Progenitor cell of endocrine pancreas (in vitro differentiated cells): ENCODE measurements around the gene ZNF79. TPM values are rescaled to one million over a fixed set of nuclear protein-coding genes. Genes with fewer than 3 reads are reported as not detected.

Experiments
- DNase-seq: peaks from one replicate; pipeline ENCODE4 v3.0.0; 2021; ENCODE audit warnings: low spot score; ENCODE audit not compliant: unreplicated experiment
- H3K27ac Mint-ChIP-seq: 2 replicates; pipeline ENCODE4 v1.8.0; 2021; ENCODE audit warnings: mild to moderate bottlenecking, moderate library complexity, mixed read lengths
- H3K27me3 Mint-ChIP-seq: 2 replicates; pipeline ENCODE4 v1.8.0; 2021; ENCODE audit warnings: mixed read lengths
- H3K36me3 Mint-ChIP-seq: 2 replicates; pipeline ENCODE4 v1.8.0; 2022; ENCODE audit warnings: mixed read lengths; ENCODE audit not compliant: insufficient read depth
- H3K4me1 Mint-ChIP-seq: 2 replicates; pipeline ENCODE4 v1.8.0; 2021; ENCODE audit warnings: low read depth, mixed read lengths
- H3K4me3 Mint-ChIP-seq: 2 replicates; pipeline ENCODE4 v1.8.0; 2021; ENCODE audit warnings: low read depth, mild to moderate bottlenecking, moderate library complexity, mixed read lengths
- H3K9me3 Mint-ChIP-seq: 2 replicates; pipeline ENCODE4 v1.8.0; 2021; ENCODE audit warnings: low read depth, mixed read lengths
- CTCF ChIP-seq: fragments of 200-600 bp; sonication (generic); IDR thresholded peaks from one replicate; pipeline ENCODE4 v1.5.0; 2021; ENCODE audit warnings: antibody characterized with exemption, mild to moderate bottlenecking; ENCODE audit not compliant: unreplicated experiment
- total RNA-seq: library from RNA; stranded (reverse); gene quantifications from 2 replicates; pipeline ENCODE4 v1.2.1, GENCODE V29; 2021

The ZNF79 gene
- total RNA-seq, 1 donor from 2014 or later, result 12.4 TPM

DNA sequence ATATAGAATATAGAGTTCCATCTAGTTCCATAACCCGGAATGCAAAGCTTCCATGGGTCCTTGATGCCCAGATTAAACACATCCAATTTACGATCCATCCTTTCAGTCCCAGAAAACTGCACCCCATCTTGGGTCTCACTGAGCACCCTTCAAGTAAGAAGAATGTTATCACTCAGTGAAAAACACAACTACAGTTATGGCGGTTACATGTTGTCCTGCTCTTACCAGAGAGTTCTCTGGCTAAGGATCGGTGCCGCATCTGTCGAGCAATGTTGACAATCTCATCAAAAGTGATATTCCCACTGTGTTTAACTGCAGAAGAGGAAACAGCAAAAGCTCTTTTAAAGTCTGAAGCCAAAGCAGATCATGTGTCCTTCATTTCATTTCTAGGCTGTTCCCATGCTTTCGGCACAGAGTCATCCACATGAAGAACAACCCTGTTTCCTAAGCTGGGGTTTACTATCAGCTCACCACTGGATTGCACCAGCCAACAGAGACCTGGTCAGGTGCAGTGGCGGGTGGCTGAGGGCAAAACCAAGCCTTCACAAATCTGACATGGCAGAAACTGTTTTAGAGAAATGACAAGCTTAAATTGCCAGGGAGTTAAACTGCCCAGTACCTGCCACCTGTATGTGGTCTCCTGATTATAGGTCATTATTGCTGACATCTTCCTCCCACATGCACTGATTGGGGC, 24.1 kb downstream of the ZNF79 start:
- Mint-ChIP-seq H3K9me3 (no peaks in the 10 kb centered on the region), H3K4me3 (peak overlapping the region; percentile 95), H3K4me1 (peaks cover 23% of the 10 kb centered on the region), H3K27me3 (no peaks in the 10 kb centered on the region), H3K36me3 (peaks cover 45% of the 10 kb centered on the region), H3K27ac (peak overlapping the region; percentile 99)
- DNase-seq, result no peak
- TF ChIP-seq CTCF, result no peak

DNA sequence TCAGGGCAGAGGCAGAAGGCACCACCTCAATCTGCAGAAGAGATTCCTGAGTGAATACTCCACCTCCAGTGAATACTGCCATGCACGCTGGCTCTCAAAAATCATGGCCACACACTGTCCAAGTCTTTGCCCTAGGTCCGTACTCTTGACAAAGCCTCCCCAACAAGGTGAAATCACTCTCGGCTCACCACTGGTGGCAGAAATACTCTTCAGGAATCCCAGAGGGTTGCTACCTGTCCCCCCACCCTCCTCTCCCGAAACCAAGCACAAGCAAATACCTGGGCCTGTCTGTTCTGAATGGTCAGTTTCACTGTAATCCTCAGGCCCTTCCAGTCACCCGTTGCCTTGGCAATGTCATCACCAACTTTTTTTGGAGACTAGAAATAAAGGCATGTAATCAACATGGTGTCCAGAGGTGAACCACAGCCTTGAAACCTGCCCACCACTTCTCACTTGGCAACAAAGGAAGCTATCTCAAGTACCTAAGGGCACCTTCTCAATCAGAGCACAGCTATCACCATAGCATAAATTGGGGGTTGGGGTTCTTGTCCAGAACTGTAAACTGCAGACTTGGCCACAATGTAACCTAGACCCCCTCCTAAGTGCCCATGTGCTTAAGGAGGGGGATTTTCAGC, 25.3 kb downstream of the ZNF79 start:
- Mint-ChIP-seq H3K9me3 (no peaks in the 10 kb centered on the region), H3K27me3 (no peaks in the 10 kb centered on the region)
- DNase-seq, result no peak

GRCh38 chr9:127450243-127450760, 26.1 kb downstream of the ZNF79 start:
- H3K36me3 Mint-ChIP-seq, result peaks cover 30% of the 10 kb centered on the region
- H3K4me3 Mint-ChIP-seq, result peak overlapping the region; percentile 95
- no peak for TF ChIP-seq CTCF
- H3K9me3 Mint-ChIP-seq, result no peaks in the 10 kb centered on the region
- H3K4me1 Mint-ChIP-seq, result peaks cover 23% of the 10 kb centered on the region
- H3K27ac Mint-ChIP-seq, result peak overlapping the region; percentile 99
- no peak for DNase-seq
- H3K27me3 Mint-ChIP-seq, result no peaks in the 10 kb centered on the region

More for the DNA sequence above, 25.3 kb downstream of the ZNF79 start:
- H3K4me3 Mint-ChIP-seq, result peak overlapping the region; percentile 95
- TF ChIP-seq CTCF, result no peak
- H3K4me1 Mint-ChIP-seq, result peaks cover 23% of the 10 kb centered on the region
- peak overlapping the region; percentile 99 for H3K27ac Mint-ChIP-seq
- H3K36me3 Mint-ChIP-seq, result peaks cover 39% of the 10 kb centered on the region

GRCh38 chr9:127450830-127451607, 26.8 kb downstream of the ZNF79 start, which contains the start of the genes LRSAM1 and RPL12:
Gene LRSAM1, plus strand, starts transcription at chr9:127451510. Its CDS starts 3,018 bp downstream, at chr9:127454528.
Gene RPL12, minus strand, starts transcription at chr9:127451406. Its CDS starts 89 bp downstream, at chr9:127451317.
- H3K9me3 Mint-ChIP-seq, result no peaks in the 10 kb centered on the region
- peak within 1 kb of the TSS; percentile 99 for H3K27ac Mint-ChIP-seq

More at GRCh38 chr9:127450830-127451607, 26.8 kb downstream of the ZNF79 start, which contains the start of the genes LRSAM1 and RPL12:
- H3K4me3 Mint-ChIP-seq, result peak within 1 kb of the TSS; percentile 95
- no peak for TF ChIP-seq CTCF
- peaks cover 23% of the 10 kb centered on the region for H3K4me1 Mint-ChIP-seq
- no peaks in the 10 kb centered on the region for H3K27me3 Mint-ChIP-seq
- DNase-seq, result peak; percentile 98
- H3K36me3 Mint-ChIP-seq, result peaks cover 30% of the 10 kb centered on the region
